ENCODE results near the gene HOXA13. TPM values are rescaled to one million over a fixed set of nuclear protein-coding genes. Genes with fewer than 3 reads are reported as not detected.

The HOXA13 gene
- total RNA-seq, 2 donors from 2014 or later: not detected

DNA sequence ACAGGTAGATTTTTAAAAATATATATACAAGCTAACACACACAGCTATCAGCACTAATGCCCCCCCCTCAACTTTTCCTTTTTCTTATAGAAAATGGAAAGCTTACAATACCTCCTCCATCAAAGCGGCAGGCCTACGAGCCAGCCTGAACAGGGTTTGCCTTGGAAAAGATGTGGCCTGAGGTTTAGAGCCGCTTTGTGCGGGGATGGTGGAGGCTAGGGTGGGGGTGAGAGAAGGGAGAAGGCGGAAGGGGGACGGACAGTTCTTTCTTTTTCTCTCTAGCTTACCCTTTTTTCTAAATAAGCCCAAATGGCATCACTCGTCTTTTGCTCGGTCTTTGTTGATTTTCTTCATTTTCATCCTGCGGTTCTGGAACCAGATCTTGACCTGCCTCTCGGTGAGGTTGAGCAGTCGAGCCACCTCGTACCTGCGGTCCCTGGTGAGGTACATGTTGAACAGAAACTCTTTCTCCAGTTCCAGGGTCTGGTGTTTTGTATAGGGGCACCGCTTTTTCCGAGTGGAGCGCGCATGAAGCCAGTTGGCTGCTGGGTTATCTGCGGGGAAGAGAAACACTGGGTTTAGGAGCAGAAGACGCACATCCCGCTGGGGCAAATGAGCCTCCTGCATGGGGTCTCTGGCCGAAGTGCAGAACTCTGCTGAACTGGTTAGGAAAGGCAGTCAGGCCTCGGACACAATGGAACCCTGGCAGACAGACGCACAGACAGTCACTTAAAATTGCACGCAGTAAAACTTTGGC is 36.4 kb downstream of the HOXA13 start:
- no peak for DNase-seq (ENCODE audit: low spot score in 2 of 2)
- H3K27ac Mint-ChIP-seq: no peak overlapping the region
- no peak for ATAC-seq
- H3K36me3 Mint-ChIP-seq: peaks cover 0 to 2% of the 10 kb centered on the region in 2 donors
- no peaks in the 10 kb centered on the region for H3K9me3 Mint-ChIP-seq

DNA sequence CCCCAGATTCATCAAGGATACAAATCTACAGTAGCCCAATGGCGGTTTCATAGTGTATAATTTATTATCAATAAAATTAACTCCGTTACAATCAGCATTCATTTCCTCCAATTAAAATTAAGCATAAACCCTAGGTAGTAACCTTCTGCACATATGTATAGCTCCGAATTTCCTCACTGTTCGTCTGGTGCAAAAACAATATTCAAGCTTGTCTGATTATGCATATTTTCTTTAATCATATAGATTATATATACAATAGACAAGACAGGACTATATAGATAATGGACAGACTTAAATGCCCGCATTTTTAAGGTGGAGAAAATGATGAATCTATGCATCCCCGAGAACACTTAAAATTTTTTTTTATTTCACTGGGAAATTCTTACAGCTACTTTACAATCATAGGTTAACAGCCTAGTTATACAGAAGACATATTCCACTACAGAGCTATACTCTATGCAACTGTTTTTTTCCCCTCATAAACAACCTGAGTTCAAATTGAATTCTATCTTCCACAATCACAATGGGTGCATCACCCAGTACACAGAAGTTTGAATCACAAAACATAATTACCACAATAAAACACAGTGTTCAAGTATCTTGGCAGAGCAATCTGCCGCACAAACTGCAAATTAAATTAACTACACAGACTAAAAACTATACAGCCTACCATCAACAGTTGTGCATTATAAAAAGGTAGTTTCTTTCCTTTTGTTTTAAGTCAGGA is 37.2 kb downstream of the HOXA13 start:
- no peaks in the 10 kb centered on the region for H3K9me3 Mint-ChIP-seq
- no peak overlapping the region for H3K27ac Mint-ChIP-seq
- no peaks in the 10 kb centered on the region for H3K36me3 Mint-ChIP-seq
- DNase-seq (ENCODE audit: low spot score in 2 of 2) (no peak), ATAC-seq (no peak)

DNA sequence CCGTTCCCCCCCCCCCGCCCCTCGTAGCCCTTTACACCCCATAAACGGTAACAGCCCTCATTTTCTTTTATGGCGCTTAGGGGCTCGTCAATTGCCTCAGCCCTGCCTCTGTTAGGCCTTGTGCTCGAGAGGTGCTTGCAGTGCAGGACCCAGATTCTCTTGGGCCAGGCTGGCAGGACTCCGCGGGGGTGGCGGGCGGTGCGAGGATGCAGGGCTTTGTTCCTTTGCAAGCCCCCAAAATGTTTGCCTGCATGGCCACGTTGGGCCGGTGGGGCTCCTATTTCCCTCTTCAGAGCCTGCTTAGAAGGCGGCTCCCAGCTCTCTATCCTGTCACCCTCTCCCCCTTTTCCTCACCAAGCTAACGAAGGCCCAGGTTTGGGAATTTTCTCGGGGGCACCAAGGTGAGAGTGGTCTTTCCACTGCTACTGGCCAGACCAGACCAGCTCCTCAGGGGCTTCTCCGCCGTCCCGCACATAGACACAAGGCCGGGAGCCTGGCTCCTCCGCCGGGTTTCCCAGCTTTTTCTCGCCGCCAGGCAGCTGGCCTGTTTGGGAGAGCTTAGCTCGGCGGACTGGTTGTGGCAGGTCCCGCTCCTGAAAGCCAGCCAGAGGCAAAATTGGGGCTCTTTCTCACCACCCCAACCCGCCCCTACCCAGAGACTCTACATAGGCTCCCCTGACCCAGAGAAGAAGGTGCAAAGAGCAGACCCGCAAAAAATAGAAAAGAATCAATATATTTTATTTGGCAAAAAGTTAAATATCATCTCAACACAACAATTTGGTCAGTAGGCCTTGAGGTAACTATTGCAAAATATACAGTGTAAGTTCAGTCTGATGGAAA is 38.0 kb downstream of the HOXA13 start:
- Mint-ChIP-seq H3K9me3 (no peaks in the 10 kb centered on the region), H3K36me3 (no peaks in the 10 kb centered on the region)
- ATAC-seq: no peak

DNA sequence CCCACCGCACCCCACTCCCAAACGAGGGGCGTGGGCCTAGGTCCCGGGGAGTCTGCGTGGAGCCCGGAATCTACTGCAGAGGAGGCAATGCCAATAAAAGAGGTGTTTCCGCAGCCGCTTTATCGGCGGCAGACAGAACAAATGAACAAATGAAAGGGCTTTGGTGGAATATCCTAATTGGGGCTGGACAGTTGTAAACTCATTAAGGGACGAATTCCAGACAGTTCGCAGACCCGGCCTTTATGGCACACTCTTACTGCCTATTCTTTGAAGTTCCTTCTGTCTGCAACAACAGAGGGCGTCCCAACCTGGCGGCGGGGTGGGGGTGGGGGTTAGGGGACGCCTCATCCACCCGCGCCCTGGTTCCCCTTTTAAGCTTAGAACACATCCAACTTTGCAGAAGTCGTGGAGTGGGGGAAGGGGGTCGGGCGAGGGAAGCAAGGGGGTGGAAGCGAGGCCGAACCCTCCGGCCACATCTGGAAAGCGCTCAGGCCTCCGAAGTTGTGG is 38.6 kb downstream of the HOXA13 start:
- Mint-ChIP-seq H3K27ac (no peak overlapping the region), H3K36me3 (no peaks in the 10 kb centered on the region), H3K9me3 (no peaks in the 10 kb centered on the region)
- ATAC-seq (no peak), DNase-seq (ENCODE audit: low spot score in 2 of 2) (no peak)

More for the DNA sequence above, 38.0 kb downstream of the HOXA13 start:
- no peak overlapping the region for H3K27ac Mint-ChIP-seq
- no peak for DNase-seq (ENCODE audit: low spot score in 2 of 2)

DNA sequence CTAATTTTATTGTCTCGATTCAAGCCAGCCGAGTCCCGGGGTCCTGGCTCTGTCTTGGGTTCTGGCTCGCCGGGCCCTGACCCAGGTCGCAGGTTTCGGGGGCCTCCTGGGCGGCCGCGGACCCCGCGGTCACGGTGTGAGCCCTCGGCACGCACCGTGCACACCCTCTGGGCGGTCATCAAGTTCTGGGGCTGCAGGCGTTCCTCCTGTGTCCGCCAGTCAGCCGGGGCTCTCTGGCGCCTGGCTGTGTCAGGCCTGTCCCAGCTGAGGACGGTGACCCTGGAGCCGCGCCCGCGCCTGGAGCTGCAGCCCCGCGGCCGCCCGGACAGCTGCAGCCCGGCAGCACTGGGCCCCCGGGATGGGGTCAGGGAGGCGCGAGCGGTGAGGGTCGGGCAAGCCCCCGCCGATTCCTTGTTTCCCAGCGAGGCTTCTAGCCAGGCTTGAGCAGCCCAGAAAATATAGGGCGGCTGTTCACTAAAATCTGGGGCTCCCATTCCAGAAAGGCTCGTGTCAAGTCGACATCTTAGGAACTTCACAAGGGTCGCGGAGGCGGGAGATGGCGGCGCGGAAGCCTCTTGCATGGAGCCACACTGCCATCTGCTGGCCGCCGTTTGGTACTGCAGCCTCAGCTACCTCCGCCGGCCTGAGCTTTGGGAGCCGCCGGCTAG is 39.2 kb downstream of the HOXA13 start:
- Mint-ChIP-seq H3K36me3 (no peaks in the 10 kb centered on the region), H3K9me3 (no peaks in the 10 kb centered on the region), H3K27ac (no peak overlapping the region)
- ATAC-seq: peak; percentile 69 to 72
- DNase-seq (ENCODE audit: low spot score in 2 of 2): peak; percentile 80 to 90

DNA sequence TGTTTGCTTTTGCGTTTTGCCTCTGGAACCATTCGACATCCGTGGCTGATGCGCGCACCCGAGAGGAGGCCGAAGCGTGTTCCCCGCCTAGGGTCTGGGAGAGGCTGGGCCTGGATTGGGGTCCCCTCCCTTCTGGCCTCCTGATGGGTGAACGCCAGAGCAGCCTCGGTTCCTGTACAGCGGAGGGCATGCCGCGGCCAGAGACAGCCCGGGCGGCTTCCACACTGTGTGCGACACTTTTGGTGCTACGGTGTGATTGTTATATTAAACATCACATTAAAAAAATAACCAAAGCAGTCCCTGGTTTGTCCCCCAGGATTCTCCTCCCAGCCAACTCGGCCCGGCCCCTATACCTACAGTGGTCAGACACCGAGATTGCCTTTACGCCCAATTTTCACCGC is 39.7 kb downstream of the HOXA13 start:
- DNase-seq (ENCODE audit: low spot score in 2 of 2) (no peak), ATAC-seq (peak; percentile 12 to 36)
- H3K9me3 Mint-ChIP-seq: no peaks in the 10 kb centered on the region
- H3K27ac Mint-ChIP-seq: no peak overlapping the region
- no peaks in the 10 kb centered on the region for H3K36me3 Mint-ChIP-seq

DNA sequence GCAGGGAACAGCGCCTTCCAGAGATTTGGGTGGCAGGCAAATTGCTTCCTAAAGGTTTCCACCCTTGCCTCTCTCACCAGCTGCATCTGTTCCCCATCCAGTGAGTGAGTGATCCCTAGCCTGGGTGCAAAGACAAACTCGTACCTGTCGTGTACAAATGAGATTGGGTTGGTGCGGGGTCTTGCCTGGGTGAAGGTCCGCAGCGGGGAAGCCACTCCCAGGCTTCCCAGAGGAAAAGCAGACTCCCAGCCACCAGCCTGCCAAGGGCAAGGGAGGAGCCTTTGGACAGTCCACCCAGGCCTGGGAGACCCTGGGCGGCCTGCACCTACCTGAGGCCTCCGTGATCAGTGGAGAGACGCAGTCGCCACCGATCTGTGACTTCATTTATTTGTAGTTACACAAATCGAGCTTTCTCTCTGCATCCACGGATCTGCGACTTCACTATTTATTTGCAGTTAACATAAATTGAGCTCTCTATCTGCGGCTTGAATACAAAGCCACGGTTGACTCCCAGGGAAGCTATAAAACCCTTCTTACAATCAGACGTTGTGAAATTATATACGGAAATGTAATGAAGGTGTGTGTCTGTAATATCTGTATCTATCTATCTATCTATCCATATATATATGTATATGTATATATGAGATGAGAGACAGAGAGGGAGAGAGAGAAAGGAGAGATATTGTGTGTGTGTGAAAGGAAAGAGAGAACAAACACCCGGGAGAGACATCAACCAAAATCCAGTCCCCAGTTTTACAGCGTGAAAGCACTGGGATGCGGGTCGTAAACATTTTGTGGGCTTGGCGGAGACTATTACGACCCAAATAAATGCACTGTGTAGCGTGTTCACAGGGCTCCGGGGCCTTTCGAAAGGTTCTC is 40.4 kb downstream of the HOXA13 start:
- no peak for DNase-seq (ENCODE audit: low spot score in 2 of 2)
- Mint-ChIP-seq H3K36me3 (peaks cover 4 to 5% of the 10 kb centered on the region in 2 donors), H3K9me3 (no peaks in the 10 kb centered on the region), H3K27ac (no peak overlapping the region)
- ATAC-seq: no peak

DNA sequence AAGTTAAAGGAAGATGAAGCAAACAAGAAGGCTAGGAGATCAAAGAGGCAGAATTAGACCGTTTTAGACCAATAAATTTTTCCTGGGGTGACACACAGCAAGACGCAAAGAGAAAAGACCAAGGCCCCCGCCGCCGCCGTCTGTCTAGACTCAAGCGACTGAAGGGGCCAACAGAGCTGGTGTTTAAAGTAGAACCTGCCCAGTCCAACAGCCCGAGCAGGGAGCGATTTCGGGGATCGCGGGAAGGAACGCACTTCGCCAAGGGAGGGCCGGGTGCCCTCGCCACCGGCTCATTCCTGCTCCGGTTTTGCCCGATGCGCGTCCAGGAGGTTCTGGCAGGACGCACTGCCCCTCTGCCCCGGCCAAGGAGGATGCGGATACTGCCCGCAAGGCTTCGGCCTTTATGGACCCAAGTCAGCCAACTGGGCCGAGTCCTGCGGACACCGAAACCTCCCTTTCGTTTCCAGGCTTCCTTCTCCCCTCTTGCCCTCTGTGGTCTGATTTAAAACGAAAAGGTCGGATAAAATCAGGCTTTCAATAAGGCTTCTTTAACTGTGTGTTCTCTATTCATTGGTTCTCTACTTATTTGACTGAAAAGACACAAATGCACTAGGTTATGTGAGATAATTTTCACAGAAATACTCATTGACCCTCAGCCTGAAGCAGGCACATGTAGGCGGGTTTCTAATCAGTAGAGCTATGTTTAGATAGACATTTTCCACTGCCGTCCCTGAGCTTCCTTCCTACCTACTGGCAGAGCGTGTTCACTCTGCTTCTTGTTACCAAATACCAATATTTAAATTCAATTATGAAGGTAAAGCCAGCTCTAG is 41.2 kb downstream of the HOXA13 start:
- no peak overlapping the region for H3K27ac Mint-ChIP-seq
- no peak for ATAC-seq
- H3K9me3 Mint-ChIP-seq: no peaks in the 10 kb centered on the region
- DNase-seq (ENCODE audit: low spot score in 2 of 2): no peak
- H3K36me3 Mint-ChIP-seq: peaks cover 4 to 5% of the 10 kb centered on the region in 2 donors

DNA sequence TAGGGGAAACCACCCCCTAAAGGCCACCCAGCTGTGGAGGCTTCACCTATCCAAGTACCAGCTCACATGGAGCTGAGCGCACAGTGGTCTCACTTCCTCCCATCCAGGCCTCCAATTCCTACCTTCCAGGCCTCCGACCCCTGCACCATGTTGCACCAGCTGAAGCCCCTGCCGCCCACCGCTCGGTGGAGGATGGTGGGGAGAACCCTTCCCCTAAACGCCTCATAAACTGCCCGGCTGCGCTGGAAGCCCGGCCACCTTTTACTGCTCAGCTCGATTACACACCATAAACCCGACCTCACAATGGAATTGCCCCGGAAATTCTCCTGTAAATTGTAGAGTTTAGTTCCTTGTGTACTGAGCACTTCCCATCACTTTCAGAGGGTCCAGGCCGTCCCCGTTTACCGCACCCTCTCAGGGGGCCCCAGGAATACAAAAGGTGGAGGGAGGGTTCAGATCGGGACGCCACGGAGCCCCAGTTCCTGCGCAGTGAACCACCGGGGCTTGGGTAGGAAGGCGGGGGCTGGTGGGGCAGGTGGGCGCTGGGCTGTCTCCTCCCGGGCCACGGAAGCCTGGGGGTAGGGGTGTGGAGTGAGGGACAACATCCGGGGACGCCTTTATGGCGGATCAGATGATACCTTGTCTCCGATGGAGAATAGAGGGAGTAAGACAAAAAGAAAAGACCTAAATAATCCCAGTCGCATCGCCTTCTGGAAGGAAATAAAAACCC is 42.0 kb downstream of the HOXA13 start:
- peak overlapping the region in 1 of 2 donors; percentile 9 for H3K27ac Mint-ChIP-seq
- ATAC-seq (no peak), DNase-seq (ENCODE audit: low spot score in 2 of 2) (peak in 1 of 2 donors; percentile 21)
- no peaks in the 10 kb centered on the region for H3K9me3 Mint-ChIP-seq
- peaks cover 4 to 5% of the 10 kb centered on the region in 2 donors for H3K36me3 Mint-ChIP-seq

DNA sequence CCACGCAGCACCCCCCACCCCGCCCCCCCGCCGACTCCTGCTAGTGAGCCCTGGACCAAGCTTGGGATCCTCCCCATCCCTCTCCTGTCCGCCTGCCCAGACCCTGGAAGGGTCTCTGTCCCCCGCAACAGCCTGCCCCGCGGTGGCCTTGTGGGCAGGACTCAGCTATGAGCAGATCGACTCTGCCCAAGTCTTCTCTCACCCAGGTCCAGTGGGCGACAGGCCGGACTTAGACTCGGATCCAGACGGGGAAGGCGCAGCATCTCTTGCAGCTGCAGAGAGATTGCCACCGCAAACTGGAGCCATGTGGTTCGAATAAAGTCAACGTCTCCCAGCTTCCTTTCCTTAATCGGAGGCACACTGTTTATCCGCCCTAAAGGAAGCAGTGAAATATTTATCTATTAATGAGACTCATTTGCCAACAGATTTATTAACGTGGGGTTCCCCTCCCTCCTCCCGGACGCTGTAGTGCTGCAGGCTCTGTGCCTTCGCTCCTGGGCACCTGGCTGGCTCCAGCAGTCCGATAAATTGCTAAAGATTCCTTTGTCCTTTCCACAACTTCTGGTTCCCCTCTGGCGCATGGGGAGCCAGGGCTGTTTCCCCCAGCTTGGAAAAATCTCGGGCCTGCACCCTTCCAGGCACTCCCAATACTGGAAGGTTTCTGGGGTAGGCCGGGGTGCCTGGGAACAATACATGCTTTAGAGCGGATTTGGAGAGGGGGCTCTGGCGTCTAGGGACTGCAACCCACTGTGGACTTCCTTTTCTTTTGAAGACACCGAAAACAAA is 42.8 kb downstream of the HOXA13 start:
- Mint-ChIP-seq H3K9me3 (no peaks in the 10 kb centered on the region), H3K27ac (peak overlapping the region in 1 of 2 donors; percentile 14), H3K36me3 (peaks cover 4 to 5% of the 10 kb centered on the region in 2 donors)
- peak in 1 of 2 donors; percentile 42 for DNase-seq (ENCODE audit: low spot score in 2 of 2)
- ATAC-seq: no peak

DNA sequence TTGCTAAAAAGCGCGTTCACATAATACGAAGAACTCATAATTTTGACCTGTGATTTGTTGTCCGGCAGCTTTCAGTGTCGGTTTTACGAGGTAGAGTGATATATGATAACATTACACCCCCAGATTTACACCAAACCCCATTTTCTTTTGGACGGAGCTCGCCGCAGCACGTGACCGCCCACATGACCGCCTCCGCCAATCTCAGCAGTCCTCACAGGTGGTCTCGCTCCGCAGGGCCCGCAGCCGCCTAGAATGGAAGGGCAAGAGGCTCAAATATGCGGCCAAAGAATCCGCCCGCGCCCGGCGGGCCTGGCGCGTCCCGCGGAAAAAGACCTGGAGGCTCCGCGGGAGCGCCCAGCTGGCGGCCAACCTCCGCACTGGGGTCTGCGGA is 43.4 kb downstream of the HOXA13 start, which contains the start of gene HOXA7:
HOXA7 (minus strand) TSS at position 168 of the 391 bp plus-strand sequence; CDS start at position 38, 130 bp downstream.
- ATAC-seq (no peak), DNase-seq (ENCODE audit: low spot score in 2 of 2) (peak in 1 of 2 donors; percentile 31)
- Mint-ChIP-seq H3K27ac (peak within 1 kb of the TSS in 1 of 2 donors; percentile 88), H3K36me3 (peaks cover 4 to 9% of the 10 kb centered on the region in 2 donors), H3K9me3 (no peaks in the 10 kb centered on the region)

DNA sequence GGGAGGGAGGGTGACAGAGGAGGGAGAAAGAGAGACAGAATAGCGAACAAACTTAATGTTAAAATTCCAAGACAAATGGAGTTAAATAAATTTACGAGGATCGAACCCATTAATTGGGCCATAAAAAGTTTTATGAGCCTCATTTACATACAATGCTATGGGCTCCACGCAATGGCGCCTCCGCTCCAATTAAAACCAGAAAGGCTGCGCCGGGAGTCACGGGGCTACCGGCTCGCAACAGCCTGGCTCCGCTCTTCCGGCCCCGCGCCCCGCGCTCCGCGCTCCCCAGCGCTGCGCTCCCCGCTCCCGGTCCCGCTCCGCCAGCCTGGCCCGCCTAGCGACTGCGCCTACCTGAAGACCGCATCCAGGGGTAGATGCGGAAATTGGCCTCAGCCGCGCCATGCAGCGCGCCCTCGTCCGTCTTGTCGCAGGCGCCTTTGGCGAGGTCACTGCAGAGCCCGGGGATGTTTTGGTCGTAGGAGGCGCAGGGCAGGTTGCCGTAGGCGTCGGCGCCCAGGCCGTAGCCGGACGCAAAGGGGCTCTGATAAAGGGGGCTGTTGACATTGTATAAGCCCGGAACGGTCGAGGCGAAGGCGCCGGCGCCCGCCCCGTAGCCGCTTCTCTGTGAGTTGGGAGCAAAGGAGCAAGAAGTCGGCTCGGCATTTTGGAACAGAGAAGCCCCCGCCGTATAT is 43.9 kb downstream of the HOXA13 start:
- DNase-seq (ENCODE audit: low spot score in 2 of 2): peak in 1 of 2 donors; percentile 41
- Mint-ChIP-seq H3K36me3 (peaks cover 4 to 10% of the 10 kb centered on the region in 2 donors), H3K9me3 (no peaks in the 10 kb centered on the region), H3K27ac (peak overlapping the region in 1 of 2 donors; percentile 88)
- no peak for ATAC-seq

Measured in activated naive CD4-positive, alpha-beta T cell treated with anti-CD3 and anti-CD28 coated beads, Interleukin-2, amount 50 U/mL, for 72 hours (primary cell).